HG03571 (cell line): Measurements from ENCODE around the gene ACTG1.

Experiments used
- ATAC-seq: cut with Tn5 transposase; IDR thresholded peaks from one replicate; pipeline ENCODE4 v1.9.1; 2021; ENCODE audit not compliant: unreplicated experiment

ACTG1 gene

DNA sequence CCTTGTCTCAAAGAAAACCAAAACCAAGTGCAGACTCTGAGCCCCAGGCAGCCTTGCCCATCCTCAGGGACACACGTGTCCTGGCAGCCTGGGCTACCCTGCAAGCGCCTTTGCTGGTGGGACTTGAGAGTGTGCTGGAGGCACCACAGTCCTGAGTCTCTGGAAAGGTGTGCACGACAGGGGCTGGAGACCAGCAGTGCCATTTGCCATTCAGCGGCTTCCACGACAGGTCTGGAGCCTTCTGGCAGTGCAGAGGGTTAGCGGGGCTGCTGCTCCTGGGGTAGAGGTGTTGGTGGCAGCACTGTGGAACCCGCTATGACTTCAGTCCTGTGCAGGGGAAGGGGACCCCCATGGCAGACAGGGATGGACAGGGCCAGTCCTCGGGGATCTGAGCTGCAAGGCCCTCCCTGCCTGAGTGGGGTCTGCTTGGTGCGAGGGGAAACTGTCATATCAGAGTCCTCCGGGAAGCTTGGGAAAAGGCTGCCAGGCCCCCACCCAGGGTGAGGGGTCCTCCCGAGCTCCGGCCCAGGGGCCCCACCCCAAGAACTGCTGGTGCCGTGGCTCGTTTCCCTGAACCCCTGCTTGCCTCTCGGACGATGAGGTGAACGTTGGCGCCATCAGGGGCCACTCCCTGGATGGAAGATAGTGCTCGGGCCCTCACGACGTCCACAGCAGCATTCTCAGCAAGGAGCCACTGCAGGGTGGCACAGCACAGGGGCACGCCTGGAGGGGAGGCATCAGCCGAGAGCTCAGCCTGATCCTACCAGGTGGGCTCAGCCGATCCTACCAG is 32.8 kb upstream of the ACTG1 start:
- no peak for ATAC-seq

DNA sequence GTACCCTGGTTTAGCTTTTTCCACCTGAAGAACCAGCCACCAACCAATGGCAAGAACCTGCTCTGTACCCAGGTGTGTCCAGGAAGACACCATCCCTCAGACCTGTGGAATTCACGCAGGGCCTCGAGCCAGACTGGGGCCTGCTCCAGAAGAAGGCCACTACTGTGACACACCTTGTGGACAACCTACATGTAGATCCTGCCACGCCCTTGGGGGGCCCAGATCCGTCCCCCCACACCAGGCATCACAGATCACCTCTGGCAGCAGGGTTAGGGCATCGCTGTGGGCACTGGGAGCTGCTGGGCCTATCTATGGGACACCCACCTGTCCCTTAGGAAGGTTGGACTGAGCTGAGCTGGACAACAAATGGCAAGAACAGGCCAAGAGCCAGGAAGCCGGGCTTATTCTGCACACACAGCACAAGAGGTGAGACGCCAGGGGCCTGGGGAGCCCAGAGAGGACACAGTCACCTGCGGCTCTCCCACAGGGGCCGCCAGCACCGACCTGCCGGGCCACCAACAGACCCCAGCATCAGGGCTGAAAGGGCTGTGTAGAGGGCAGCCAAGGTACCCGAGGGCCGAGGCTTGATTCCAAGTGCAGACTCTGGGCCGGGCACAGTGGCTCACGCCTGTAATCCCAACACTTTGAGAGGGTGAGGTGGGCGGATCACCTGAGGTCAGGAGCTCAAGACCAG is 31.8 kb upstream of the ACTG1 start:
- no peak for ATAC-seq

DNA sequence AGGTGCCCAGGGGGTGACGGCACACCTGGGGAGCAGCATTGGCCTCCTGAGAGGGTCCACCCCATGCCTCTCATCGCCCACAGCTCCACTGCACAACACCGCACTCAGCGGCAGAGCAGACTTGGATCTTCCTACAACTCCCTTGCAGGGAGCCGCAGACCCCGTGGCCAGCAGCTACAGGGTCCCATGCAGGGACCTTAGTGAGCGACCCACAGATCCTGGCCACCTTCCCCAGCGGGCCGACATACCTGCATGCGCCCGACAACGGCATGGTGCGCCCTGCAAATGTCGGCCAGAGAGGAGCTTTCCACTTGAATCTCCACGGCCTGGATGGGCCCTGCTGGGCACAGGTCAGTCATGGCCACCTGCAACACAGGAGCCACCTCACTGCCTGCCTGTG is 31.2 kb upstream of the ACTG1 start:
- ATAC-seq: no peak

DNA sequence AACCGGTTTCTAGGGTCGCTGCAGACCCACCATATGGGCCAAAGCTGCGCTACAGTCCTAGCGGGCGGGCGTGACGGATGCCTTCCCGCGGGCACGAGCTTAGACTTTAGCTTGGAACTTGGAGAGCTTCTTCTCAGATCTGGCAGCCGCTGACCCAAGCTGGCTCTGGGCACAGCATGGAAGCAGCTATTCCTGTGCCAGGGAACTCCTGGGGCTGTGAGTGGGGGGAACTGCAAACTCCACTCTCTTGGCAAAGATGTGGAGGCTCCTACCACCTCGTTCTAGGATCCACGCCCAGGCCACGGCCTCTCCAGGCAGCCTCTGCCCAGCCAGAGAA is 30.7 kb upstream of the ACTG1 start:
- ATAC-seq: no peak

DNA sequence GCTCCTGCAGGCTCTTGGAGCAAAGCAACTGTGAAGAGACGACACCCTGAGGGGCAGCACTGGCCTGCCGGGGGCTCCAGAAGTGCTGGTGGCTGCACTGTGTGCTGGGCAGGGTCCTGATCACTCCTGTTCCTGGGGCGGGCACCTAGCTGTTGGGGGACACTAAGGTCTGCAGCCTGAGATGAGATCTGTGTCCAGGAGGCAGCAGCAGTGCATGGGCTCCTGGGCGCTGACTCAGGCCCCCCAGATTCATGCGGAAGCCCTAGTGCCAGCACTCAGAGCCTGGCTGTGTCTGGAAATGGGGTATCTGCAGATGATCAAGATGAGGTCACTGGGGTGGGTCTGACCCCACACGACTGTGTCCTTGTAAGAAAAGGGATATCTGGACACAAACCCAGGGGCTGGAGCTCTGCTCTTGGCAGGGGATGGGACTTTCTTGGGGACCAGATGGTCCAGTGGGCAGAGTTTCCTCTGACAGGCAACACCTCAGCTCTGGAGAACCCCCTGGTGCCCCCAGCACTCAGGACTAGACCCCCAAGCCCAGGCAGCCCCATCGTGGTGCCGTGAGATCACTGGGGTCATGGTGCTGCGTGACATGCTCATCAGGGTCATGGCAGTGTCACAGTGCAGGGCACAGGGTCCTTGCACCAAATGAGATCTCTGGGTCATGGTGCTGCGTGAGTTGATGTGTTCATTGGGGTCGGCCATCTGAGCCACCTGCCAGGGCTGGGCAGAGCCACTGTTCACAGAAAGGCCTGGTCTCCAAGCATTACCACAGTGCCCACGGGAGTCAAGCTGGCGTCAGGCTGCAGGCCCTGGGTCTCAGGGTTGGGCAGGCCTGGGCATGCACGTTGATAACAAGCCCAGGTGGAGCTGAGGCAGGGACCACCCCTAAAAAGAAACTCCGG is 30.1 kb upstream of the ACTG1 start:
- no peak for ATAC-seq

DNA sequence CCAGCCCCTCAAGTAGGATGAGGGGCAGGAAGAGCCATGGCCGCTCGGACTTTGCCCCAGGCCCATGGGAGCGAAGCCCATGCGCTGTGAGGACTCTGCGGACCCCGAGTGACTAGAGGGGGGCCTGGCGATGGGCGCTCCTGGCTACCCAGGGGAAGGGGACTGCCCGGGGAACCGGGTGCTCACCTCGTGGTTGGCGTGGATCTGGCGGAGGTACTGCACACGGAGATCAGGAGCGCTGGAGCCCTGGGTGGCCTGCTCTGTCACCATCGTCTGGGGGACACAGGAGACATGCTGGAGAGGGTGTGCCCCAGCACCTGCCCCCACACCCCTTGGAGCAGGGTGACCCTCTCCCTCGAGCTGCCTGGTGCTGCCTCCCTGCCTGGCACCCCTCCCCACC is 28.5 kb upstream of the ACTG1 start:
- ATAC-seq: no peak

DNA sequence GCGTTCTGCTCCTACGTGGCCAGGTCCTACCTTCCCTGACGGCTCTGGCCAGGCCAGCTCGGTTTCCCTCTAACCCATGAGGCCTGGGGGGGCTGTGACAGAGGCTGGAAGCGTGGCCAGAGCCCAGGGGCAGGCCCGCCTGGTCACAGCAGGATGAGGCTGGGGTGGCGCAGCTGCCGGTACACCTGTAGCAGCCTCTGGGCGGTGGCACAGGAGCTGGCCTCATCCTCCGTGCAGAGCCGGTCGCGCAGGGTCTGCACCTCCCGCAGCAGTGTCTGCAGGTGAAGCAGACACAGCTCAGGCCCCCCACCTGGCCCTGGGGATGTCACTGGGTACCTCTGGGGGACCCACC is 28.1 kb upstream of the ACTG1 start:
- no peak for ATAC-seq

DNA sequence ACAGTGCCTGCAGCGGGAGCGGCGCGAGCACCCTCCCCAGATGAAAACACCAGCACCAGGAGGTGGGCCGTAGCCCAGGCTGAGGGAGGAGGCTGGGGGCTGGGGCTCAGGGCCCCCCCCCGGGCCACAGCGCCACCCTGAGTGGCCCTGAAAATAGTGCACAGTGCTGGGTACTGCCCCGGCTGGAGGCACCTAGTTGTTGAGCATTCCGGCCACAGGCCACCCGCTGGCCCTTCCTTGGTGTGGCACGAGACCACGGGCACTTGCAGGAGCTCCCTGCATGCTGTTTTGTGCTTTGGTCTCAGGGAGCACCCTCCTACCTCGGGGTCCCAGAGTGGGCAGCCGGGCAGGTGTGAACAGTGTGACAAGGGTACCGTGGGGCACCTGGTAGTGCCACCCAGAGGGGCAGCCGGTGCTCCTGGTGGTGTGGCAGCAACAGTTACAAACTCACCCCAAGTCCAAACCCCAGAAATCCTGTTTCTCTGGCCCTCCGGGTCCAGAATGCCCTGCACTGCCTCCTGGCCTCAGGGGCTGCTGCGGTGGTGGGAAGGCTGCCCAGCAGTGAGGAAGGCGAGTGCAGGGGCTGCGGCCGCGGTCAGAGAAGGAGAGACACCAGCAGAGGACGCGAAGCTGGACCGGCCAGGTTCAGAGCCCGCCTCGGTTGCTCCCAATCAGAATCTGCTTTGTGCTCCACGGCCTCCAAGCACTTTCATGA is 27.5 kb upstream of the ACTG1 start:
- ATAC-seq: no peak

DNA sequence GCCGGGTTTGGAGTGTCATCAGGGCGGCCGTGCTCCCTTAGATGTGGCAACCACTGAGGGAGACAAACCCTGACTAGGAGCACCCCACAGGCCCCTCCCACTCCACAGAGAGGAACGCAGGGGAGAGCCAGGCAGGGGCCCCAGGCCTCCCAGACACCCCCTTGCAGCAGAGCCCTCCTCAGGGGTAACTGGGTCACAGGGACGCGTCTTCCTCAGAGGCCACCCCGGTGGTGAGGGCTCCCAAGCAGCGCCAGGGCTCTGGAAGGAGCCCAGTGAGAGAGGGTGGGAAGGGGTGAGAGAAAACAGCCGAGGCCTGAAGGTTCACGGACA is 26.9 kb upstream of the ACTG1 start:
- no peak for ATAC-seq

DNA sequence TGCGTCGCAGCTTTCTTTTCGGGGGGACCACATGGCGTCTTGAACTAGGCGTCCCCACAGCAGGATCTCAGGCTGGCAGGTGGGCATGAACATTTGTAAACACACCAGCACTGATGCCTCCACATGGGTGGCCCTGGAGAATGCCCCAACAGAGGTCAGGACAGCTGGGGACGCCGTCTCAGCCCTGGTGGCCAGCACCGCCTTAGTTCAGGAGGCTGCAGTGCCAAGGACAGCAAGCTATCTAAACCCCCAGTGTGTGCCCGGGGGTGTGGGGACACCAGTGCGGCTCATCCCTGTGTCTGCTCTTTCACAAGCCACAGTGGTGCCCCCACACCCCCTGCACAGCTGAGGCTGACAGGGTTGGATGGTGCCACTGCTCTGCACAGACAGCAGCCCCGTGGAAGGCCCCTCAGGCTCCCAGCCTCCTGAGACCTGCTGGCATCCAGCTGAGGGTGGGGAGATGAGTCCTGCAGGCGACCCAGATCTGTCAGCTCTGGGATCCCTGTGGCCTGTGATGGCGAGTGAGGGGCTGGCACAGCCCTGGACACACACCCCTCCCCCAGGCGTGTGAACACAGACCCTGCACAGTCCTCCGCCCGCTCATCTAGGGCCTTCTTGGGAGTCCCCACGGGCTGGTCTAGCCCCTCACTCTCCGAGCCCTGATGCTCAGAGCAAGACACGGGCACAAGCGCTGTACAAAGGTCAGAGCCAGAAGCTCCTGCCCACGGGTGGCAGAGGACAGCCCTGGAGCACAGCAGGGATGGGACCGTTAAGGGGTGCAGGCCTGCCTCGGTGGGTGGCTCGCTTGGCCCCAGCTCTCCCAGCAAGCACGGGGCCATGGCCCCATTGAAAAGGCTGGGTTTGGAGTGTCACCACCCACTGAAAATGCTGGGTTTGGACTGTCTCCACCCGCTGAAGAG is 26.3 kb upstream of the ACTG1 start:
- no peak for ATAC-seq

DNA sequence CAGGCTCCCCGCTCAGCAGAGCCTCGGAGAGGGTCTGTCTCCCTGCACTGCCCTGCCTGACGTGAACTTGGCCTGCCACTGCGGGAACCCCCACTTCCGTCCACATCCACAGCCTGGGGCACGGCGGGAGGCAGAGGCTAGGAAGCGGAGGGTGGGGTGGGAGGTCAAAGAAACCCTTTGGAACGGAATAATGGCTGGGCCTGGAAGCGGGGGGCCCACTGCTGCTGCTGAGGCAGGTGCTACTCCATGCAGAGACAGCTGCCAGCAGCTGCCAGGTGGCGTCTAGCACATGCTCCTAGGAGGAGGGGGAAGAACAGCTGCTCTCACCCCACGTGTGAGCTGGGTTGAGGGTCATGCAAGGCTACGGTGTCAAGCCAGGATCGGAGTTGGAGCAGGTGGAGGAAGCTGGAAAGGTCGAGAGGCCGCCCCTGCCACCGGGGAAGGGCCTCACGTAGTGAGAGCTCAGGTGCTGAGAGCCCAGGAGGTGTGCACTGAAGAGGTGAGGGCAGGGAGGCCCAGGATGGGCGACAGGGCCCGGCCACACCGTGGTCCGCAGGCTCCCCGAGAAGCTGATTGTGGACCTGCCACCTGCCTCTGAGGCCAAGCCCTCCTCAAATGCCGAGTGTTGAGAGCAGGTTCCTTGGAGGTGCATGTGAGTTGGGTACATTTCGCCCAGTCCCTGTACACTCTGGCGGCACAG is 25.4 kb upstream of the ACTG1 start:
- no peak for ATAC-seq

DNA sequence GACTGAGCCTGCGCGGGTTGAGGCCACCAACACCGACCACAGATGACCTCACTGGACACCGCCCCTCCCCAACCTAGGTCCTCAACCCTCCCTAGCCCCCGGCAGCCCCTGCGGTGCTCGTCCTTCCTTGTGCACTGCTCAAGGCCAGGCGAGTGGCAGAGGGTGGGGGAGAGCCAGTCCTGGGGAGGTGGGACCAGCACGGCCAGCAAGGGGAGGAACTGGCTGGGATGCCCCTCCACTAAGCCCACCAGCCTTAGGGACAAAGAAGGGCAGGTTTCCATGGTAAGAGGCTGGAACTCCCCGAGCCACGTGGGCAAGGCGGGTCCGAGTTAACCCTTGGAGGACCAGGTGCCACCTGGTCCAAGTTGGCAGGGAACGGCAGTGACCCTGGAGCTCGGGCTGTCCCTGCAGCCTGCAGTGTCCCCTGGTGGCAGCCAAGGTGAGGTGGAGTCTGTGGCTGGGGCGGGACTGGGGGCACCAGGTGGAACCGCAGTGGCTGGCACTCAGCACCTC is 24.8 kb upstream of the ACTG1 start:
- no peak for ATAC-seq

DNA sequence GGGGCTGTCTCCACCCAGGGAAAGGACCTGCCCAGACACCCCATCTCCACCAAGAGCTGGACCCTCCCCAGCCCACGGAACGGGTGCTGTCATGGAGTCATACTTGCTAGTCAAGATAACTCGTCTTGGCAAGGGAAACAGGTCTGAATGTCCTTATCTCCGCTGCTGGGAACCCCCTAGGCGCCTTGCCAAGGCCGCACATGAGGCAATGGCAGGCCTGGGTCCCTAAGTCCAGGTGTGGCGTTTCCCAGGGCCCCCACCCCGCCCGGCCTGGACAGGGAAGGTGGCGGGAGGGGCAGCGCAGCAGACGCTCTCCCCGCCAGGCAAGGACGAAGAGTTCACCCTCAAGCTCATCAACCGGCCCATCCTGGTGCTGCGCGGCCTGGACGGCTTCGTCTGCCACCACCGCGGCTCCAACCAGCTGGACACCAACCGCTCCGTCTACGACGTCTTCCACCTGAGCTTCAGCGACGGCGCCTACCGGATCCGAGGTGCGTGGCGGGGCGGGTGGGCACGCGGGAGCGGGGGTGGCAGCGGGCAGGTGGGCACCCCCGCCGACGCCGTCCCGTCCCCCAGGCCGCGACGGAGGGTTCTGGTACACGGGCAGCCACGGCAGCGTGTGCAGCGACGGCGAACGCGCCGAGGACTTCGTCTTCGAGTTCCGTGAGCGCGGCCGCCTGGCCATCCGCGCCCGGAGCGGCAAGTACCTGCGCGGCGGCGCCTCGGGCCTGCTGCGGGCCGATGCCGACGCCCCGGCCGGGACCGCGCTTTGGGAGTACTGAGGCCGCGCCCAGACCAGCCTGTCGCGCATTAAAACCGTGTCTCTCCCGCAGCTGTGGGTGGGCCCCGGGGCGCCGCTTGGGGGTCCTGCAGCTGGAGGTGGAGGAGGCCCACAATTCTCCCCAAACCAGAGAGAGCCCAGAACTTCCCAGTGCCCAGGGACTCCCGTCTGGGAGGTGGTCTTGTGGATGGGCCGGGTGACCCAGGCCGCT is 24.0 kb upstream of the ACTG1 start:
- no peak for ATAC-seq

DNA sequence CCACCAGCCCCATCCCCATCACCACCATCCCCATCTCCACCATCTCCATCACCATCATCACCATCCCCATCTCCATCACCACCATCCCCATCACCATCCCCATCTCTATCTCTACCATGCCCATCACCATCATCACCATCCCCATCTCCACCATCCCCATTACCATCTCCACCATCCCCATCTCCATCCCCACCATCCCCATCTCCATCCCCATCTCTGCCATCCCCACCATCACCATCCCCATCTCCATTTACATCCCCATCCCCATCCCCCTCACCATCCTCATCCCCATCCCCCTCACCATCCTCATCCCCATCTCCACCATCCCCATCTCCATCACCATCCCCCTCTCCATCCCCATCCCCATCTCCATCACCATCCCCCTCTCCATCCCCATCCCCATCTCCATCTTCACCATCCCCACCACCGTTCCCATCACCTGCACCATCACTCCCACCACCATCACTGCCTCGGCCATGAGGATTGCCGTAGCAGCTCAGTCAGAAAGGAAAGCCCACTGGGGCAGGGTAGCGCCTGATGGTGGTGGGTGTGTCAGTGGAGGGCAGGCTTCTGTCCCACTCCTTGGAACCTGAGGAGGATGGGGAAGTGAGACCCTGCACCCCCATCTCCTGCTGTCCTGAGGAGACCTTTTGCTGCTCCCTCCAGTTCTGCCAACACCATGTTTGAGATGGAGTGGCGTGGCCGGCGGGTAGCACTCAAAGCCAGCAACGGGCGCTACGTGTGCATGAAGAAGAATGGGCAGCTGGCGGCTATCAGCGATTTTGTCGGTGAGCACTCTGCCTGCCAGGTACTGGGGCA is 23.1 kb upstream of the ACTG1 start:
- ATAC-seq: no peak

DNA sequence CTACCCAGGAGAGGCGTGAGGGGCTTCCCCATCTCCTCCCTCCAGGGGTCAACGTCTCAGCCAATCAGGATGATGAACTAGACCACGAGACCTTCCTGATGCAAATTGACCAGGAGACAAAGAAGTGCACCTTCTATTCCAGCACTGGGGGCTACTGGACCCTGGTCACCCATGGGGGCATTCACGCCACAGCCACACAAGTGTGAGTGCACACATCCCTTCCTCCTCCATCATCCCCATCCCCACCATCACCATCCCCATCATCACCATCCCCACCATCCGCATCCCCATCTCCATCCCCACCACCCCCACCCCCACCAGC is 22.4 kb upstream of the ACTG1 start:
- ATAC-seq: no peak

DNA sequence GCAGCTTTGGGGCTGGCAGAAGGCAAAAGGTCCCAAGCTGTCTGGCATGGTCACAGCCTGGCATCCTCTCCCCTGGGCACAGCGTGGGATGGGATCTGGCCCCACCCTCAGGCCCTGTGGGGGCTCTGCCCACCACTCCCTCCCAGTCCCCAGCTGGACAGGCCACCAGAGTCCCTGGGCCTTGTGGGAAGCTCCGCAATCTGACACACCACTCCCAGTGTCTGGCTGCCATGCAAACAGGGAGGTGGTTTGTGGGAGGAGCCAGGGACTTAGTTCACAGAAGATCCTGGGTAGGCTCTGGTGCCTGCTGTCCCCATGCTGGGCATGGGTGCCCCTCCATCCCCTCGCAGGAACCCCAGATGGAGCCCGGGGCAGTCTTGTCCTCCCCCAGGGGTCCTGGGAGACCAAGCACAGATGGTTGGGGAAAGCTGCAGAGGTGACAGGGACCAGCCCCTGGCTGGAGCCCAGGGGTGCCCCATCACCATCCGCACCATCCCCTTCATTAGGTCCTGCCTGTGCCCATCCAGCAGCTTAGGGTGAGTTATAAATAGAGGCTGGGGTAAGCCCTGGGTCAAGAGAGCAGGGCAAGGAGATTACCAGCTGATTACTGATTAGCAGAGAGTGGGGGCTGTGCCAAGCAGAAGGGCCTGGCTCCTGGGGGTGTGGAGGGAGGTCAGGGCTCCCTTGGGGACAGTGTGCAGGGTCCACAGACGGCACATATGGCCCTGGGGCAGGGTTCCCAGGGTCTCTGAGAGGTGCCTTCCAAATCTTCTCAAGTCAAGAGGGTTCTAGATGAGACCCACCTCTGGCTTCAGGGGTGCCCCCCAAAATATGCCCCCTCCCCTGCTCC is 21.8 kb upstream of the ACTG1 start:
- ATAC-seq: no peak
